ENCODE measurements around the gene RNF41.

Gene RNF41

DNA sequence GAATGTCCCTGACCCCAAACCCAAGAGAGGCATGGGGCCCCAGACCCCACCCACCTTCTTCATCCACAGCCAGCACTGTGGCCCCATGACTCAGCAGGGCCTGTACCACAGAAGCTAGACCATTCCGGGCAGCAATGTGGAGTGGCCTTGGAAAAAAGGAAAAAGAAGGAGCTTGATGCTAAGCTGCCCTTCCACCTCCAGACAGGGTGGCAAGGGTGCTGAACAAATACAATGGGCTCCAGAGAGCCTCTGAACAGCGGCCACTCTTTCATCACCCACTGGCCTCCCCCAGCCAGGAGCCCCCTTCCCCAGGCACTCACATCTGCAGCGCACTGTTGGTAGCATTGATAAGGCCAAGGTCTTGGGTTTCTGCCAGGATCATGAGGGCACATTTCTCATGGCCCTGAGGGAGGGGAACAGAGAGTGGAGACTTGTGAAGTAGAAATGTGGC, 22.0 kb upstream of the RNF41 start:
- TF ChIP-seq CTCF (IDR thresholded peaks at IDR 0.05; ENCODE audit: low read length, missing control alignments), result no peak
- H3K4me3 ChIP-seq (replicated peaks; ENCODE audit: low read depth, low read length), result no peak overlapping the region
- no peak for DNase-seq (ENCODE audit: low read depth)

GRCh38 chr12:56242986-56243385, 21.3 kb upstream of the RNF41 start:
- no peak for TF ChIP-seq CTCF (IDR thresholded peaks at IDR 0.05; ENCODE audit: low read length, missing control alignments)
- H3K4me3 ChIP-seq (replicated peaks; ENCODE audit: low read depth, low read length), result no peak overlapping the region
- no peak for DNase-seq (ENCODE audit: low read depth)

DNA sequence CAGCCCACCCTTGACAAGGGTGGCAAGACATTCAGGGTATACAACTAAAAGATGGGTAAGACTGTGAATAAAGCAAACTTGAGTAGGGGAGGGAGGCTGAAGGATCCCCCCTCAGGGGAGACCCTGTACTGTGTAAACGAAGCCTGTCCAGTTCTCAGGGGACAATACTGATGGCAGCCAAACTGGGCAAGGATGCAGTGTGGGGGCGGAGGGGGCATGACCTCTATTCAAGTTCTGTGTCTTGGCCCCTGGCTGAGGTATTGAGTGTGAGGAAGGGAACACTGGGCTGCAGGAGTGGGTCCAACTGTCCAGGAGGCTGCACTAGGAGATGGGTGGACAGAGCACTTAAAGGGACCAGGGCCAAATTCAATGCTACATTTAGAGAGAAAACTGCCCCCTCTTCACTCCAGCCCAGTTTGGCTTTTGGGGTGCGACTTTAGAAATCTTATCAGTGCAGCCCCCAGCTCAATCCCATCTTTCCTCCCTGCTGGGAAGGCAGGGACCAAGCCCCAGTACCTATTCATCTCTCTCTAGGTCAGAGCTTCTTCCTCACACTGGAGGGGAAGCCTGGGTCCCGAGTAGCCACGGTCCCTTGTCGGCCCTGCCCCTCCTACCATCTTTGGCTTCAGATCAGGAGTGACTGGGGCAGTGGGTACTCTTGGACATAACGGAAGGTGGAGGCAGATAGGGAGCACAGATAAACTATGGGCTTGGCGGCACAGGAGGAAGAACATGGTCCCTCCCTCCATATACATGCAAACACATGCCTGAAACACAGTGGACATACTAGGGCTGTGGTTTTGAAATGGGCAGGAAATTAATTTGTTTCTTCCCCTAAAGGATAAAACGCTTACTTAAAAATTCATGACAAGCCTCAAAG, 19.9 kb upstream of the RNF41 start:
- no peak for DNase-seq (ENCODE audit: low read depth)
- no peak overlapping the region for H3K4me3 ChIP-seq (replicated peaks; ENCODE audit: low read depth, low read length)
- no peak for TF ChIP-seq CTCF (IDR thresholded peaks at IDR 0.05; ENCODE audit: low read length, missing control alignments)

- no peak overlapping the region for H3K4me3 ChIP-seq (replicated peaks; ENCODE audit: low read depth, low read length)
- DNase-seq (ENCODE audit: low read depth), result no peak
- TF ChIP-seq CTCF (IDR thresholded peaks at IDR 0.05; ENCODE audit: low read length, missing control alignments), result no peak
Measured at GRCh38 chr12:56237552-56237951, 15.8 kb upstream of the RNF41 start.

DNA sequence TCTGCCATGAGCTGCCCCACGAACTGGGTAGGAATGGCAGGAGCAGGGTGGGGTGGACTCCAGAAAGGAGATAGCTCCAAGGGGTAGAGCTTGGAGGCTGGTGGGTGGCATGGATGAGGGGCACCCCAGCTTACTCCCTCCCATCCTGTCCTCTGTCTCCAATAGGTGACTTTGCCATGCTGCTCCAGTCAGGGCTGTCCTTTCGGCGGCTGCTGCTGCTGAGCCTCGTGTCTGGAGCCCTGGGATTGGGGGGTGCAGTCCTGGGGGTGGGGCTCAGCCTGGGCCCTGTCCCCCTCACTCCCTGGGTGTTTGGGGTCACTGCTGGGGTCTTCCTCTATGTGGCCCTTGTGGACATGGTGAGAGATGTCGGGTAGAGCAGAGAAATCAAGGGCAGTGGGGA, 15.3 kb upstream of the RNF41 start:
- TF ChIP-seq CTCF (IDR thresholded peaks at IDR 0.05; ENCODE audit: low read length, missing control alignments), result no peak
- DNase-seq (ENCODE audit: low read depth), result no peak
- H3K4me3 ChIP-seq (replicated peaks; ENCODE audit: low read depth, low read length), result no peak overlapping the region

- no peak for DNase-seq (ENCODE audit: low read depth)
- TF ChIP-seq CTCF (IDR thresholded peaks at IDR 0.05; ENCODE audit: low read length, missing control alignments), result no peak
Measured at GRCh38 chr12:56236091-56236490, 14.4 kb upstream of the RNF41 start.

More at GRCh38 chr12:56236091-56236490, 14.4 kb upstream of the RNF41 start:
- H3K4me3 ChIP-seq (replicated peaks; ENCODE audit: low read depth, low read length), result no peak overlapping the region

All from fibroblast of pulmonary artery (primary cell).